HL-60/S4 treated with phorbol 12-myristate 13-acetate at 8.2 ng/mL for 4 days and 3 days (cell line): Measurements from ENCODE around the gene PKM.
"Not testable (repeated sequence)": the region's sequence is repeated elsewhere in the genome, so short reads cannot be mapped to it uniquely, and the experiment has no call there.

Source experiments
- in situ Hi-C: fragments of 300-500 bp; cut with MboI; formaldehyde crosslinking; loops from 2 replicates; pipeline ENCODE4 v1.15.0; 2022; ENCODE audit warnings: low sequenced_read_pairs

PKM gene

DNA sequence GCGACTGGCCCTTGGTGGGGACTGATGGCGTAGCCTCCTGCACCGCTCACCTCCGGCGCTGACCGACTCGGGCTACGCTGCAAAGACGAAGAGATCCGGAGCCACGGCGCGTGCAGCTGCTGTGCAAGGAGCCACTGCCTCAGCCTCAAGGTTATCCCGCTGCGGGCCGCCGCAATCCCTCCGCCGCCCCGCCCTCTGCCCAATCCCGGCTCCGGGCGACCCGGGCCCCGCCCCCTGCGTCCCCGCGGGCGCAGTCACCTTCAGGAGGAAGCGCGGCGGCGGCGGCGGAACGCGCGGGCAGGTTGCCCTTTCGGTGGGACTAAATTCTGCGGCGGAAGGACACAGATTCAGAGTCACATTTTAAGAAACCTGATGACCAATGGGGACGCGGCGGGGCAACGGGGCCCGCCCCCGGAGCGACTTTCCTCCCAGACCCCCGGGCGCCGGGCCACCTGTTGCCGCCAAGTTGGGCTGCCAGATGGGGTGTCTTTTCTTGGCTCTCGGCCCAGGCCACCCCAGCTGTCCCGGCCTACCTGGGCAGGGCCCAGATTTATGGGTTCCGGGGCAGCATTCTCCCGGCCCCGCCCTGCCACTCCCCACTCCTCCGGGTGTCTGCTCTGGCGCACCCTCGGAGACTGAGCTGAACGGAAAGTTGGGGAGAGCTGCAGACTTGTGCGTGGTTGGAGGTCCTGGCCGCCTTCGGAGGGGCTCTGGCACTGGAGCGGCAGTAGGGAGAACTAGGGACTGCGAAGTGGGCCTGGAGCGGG is at the start of gene PKM:
TSS of gene PKM (minus strand) at position 125 of the 767 bp plus-strand sequence. CDS start 12,093 bp downstream, outside the sequence.
- in situ Hi-C loops = no loop called here

DNA sequence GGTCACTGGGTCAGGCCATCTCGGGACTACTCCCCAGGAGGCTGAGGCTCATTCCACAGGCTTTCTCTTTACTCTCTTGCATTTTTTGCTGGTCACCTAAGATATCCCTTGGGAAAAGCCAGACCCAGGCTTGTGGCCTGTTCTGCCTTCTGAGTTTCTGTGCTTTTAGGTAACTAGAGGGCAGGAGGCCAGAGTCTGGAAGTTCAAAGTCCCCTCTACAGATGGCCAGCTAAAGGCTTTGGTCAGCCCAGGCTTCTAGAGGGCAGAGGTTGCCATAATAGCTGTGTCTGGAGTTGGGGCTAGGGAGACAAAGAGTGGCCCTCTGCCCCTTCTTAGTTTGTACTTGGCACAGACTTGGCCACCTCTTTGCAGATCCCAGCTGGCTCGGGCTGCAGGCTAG is 49.8 kb upstream of the PKM start:
- in situ Hi-C loops = no loop called here

DNA sequence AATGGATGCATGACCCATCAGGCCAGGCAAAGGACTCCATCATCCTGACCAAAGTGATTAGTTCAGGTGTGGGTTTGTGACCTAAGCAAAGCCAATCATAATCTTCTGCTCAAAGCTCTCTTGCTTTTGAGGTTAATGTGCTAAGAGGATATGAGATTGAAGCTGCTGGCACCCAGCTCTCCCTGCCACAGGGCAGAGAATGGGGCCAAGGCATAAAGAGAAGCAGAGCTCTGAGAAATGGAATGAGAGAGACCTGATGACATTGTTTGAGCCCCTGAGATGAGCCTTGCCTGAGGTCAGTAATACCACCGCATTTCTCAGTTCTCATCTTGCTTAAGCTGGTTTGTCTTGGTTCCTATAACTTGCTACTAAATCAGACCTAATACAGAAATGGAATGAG is 47.7 kb upstream of the PKM start:
- in situ Hi-C loops = no loop called here

DNA sequence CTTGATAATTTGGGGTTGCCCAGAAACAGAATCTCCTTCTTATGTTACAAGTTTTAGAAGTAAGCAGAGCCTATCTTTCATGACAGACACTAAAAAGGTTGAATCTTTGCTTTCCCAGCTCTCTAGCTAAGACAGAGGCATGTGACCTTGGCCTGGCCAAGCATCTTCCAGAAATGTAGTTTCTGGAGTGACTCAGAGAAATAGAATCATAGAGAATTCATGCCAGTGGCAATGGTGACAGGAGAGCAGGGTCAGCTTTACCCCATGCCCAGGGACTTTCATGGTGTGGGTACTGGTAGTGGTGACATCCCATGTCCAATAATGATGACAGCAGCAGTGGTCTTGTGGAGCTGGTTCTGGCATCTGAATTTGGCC is 45.3 kb upstream of the PKM start:
- in situ Hi-C loops = no loop called here

DNA sequence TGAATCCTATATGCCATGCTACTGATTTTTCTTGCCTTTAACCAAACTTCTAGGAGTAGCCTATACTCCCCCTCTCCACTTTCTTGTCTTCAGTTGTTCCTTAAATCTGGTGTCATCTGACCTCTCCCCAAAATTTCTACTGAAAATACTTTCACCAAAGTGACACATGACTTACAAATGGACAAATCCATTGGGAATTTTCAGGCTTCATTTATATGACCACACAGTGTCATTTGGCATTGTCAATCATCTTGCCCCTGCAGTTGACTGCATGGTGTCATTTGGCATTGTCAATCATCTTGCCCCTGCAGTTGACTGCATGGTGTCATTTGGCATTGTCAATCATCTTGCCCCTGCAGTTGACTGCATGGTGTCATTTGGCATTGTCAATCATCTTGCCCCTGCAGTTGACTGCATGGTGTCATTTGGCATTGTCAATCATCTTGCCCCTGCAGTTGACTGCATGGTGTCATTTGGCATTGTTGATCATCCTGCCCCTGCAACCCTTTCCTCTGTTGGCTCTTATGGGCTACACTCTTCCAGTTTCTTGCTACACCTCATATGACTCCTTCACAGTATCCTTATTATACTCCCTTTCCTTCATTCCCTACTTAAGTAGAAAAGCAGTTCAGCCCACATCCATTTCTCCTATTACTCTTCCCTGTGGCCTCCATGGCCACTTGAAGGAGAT is 44.8 kb upstream of the PKM start:
- in situ Hi-C loops = not testable (repeated sequence)

DNA sequence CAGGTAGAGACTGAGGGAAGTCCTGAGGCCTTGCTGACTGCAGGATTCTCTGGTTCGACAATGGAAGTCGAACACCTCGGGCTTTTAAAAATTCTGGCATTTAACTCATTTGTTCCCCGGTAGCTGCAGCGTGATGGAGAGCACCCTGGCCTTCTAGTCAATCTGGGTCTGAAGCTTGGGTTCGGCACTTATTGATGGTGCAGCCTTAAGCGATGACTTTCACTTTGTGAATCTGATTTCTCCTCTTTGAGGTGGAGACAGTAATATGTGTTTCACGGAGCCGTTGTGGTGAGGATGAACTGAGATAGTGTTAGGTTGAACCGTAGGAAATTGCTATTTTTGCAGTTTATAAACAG is 42.0 kb upstream of the PKM start:
- in situ Hi-C loops = no loop called here

DNA sequence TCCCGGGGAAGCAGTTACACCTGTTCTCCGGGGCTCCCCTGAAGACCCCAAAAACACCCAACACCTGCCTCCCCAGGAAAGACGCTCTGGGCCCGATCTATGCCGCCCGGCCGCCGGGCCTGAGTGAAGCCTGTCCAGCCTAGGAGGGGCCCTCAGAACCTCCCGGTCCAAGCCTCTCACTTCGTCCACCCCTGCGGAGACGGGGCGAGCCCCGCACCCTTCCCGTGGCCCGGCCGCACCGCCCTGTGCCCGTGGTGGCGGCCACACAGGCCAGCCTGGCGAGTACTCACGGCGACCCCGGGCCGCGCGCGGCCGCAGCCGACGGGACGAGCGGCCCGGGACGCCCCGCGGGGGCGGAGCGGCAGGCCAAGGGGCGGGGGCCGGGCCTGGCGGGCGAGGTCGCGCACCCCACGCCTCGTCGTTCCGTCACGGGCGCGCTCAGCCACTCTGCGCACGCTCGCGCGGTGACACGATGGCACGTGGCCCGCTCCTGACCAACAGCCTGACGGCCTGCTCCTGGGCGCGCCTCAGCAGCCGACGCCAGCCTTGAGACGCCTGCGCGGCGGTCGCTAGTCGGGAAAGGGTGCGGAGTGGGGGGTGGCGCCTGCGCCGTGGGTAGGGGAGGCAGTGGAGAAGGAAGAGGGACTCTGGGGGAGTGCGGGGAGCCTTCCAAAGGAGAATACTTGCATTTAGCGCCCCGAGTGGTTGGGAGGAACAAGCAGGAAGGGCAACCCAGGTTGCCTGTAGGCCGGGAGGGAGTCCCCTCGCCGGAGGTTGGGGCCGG is 41.4 kb upstream of the PKM start, which contains the start of gene PARP6:
TSS of gene PARP6 (minus strand) at position 342 of the 784 bp plus-strand sequence. CDS start 5,077 bp downstream, outside the sequence.
- in situ Hi-C loops = no loop called here

DNA sequence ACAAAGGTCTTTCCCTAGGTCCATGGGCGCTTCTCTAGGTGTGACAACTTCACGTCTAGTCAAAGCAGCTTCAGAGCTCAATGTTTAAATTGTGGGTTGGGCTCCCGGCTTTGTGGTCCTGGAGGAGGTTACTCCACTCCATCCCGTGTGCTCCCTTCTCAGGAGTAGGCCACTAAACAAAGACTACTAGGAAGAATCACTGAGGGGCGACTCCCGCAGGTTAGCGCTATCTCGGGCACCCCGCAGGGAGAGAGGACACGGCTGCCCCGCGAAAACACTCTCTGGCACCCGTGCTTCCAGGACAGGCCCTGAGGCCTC is 40.9 kb upstream of the PKM start:
- in situ Hi-C loops = no loop called here

DNA sequence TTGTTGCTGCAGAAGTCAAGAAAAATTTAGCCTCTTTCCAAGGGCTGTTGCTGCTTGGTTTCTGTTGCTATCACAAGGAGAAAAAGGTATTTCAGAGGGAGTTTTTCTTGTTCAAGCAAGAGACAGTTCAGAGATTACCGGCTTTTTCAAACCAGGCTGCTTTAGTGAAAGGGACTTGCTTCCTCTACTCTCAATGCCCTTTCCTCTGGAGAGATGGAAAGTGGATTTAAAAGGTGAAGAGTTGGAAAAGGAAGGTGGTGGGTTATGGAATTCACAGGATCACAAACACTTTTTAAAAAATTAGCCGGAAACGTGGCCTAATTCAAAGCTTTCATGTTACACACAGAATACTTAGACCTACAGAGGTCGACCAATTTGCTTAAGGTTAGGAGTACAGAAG is 40.2 kb upstream of the PKM start:
- in situ Hi-C loops = no loop called here

DNA sequence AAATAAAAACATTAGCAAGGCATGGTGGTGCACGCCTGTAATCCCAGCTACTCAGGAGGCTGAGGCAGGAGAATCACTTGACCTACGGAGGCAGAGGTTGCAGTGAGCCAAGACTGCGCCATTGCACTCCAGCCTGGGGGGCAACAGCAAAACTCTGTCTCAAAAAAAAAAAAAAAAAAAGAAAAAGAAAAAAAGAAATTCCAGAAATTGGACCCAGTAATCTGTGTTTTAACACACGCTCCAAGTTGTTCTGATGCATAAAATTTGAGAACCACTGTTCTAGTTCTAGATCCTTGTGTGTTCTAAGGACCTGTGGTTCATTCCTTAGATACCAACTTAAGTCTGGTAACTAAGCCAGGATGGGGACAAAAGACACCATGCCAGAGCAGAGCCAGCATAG is 38.7 kb upstream of the PKM start:
- in situ Hi-C loops = no loop called here

DNA sequence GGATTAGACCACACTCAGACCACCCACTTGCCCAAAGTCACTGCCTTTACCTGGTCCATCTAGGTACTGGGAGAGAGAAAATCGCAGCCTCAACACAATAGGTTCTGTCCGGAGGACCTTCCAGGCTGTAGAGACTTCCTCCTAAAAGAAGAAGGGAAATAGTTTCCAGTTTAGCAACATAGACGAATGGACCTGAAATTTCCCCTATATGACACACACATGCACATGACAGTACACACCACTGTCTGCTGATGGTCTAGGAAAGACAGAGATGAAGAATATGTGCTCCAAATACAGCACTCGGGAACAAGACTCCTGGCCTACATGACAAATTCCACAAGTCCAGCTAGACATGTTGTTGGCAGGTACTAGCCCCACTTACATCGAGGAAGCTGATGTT is 34.0 kb upstream of the PKM start:
- in situ Hi-C loops = no loop called here

DNA sequence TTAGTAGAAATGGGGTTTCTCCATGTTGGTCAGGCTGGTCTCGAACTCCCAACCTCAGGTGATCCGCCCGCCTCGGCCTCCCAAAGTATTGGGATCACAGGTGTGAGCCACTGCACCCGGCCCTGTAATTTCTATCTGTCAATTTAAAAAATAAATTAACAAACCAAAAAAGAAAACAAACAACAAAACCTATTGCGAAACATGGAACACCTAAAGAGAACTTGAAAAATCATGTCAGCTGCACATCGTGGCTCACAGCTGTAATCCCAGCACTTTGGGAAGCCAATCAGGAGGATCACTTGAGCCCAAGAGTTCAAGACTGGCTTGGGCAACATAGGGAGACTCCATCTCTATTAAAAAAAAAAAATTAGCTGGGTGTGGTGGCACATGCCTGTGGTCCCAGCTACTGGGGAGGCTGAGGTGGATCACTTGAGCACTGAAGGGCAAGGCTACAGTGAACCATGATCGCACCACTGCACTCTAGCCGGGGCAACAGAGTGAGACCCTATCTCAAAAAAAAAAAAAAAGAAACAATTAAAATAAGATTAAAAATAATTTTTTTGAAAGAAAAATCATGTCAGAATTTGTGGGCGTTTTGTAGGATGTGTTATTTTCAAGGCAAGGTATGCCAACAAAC is 21.8 kb upstream of the PKM start:
- in situ Hi-C loops = no loop called here

DNA sequence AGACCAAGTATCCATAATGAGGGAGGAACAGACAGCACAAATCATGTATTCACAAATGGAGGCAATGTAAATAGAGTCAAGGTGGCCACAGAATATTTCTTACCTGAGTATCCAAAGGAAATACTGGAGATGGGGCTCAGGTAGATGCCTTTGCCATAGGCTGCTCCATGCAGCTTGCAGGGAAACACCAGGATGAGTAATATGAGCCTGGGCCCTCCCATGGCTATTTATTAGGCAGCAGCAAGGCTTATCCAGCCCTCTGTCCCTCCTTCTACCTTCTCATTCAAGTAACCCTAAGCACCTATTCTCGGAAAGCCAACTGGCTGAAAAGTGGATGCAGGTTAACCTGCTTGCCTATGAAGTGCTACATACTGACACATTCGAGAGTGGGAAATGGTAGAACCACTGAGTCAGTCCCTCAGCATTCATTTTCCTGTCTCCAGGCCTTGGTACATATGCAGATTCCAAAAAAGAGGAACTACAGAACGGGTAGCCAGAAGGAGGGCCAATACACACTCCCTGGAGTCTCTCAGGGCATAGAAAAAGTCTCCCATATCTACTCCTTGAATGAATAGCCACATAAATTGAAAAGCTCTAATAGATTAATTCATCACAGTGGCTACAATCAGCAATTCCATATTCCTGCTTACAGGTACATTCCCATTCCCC is 18.3 kb upstream of the PKM start:
- in situ Hi-C loops = no loop called here

DNA sequence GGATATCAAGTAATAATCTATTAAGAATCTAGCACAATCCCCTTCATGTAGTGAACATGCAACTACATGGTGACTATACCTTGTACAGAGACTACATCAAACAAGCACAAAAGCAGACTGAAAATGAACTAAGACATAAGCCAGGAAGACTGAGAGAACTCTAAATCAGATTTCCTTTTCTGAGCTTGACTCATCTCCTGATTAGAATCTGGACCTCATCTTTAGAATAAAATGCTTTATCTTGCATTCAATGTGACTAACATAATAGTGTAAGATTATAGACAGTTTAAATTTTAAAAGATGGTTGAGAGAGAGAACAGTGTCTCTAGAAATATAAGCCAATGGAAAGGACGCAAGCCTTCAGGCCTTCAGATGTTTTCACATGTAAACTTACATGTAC is 17.5 kb upstream of the PKM start:
- in situ Hi-C loops = no loop called here

DNA sequence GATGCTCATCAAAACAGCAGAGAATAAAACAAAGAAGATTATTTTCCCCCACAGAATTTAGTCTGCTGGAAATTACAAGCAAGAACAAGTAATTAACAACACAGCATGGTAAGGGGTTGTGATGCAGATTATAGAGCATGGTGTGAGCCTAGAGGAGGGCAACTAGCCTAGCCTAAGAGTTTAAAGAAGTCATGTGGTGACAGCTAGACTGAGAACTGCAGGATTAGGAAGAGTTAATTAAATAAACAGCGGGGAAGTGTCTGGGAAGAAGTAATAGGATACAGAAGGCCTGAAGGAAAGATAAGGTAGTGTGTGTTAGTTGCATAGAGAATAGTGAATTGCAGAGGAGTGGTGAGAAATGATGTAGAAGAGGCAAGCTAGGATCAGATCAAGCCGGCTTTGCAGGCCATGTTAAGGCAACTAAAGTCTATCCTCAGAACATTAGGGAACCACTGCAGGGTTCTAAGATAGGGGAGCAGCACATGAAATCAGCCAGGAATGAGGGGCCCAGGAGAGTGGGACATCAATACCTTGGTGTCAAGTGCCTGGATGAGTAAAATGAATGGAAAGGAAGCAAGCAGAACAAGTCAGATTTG is 11.9 kb upstream of the PKM start:
- in situ Hi-C loops = no loop called here

DNA sequence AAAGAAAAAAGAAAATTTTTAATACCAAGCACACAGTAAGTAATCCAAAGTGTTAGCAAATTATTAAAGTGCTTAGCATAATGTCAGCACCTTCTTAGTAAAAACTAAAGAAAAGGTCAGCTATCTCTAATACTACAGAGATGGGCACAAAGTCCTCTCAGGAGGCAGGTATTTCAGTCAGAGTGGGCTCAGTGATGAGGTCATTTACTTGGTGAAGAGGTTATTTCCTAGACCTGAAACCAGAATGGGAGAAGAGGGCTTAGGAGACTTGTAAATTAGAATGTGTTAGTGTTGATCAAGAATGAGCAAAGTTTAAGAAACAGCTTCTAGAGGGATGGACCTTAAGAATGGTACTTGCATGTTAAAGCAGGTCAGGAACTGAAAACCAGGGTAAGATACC is 8.7 kb upstream of the PKM start:
- in situ Hi-C loops = no loop called here

DNA sequence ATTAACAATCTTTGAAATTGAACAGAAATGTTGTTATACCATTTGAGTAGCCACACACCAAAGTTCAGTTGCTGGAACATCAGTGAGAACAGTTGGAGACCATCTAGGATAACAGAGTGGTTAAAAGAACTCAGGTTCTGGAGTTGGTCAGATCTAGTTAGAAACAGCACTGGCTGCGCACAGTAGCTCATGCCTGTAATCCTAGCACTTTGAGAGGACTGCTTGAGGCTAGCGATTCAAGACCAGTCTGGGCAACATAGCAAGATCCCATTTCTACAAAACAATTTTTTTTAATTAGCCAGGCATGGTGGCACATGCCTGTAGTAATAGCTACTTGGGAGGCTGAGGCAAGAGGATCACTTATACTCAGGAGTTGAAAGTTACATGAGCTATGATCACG is 7.6 kb upstream of the PKM start:
- in situ Hi-C loops = no loop called here

DNA sequence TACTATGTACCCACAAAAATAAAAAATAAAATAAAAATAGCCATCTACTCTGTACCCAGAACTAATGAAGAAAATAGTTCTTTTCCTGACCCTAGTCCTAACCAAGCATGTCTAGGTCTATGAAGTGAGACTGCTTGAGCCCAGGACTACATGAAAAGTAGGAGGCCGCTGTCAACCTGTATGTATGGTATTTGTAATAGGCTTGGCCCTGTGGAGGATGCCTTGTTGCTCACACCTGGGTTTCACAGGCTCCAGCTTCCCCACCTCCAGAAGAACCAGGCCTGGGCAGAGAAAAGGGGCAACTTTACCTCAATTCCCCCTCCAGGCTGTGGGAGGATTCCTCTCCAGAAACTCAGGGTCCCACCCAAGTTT is 6.8 kb upstream of the PKM start:
- in situ Hi-C loops = no loop called here

DNA sequence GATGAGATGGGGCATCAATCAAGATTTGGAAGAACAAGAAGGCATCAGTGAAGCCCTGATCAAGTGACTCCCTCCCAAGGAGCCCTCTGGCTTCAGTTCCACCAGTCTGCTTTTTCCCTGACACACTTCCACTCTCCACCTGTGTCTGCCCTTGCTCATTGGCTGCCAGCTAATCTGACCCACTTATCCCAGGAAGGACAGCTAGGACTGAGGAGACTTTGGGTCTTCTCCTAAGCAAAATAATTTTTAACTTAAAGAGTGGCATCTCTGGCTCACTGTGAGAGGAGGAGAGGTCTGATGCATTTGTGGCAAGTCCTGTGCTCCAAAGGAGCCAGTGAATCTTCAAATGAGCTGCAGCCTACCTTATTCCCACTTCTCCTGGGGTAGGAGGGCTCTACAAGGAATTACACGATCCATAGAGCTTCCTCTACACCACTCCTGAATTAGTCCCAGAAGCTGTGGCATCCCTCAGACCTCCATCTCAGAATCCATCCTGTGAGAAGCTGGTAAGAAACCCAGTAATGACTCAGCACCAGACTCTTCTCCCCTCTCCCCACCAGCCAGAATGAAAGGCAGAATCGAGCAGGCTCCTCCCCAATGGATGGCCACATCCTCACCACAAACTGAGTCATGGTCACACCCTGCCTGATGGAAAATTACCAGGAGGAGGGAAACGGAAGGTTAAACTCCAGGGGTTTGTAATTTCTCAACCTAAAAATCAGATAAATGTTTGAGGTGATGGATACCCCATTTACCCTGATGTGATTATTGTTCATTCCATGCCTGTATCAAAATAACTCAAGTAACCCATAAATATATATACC is 6.3 kb upstream of the PKM start:
- in situ Hi-C loops = no loop called here
